GM18517 (cell line): ENCODE results near the gene GLYATL1B.
"Not testable (repeated sequence)": the region's sequence is repeated elsewhere in the genome, so short reads cannot be mapped to it uniquely, and the experiment has no call there.

ENCODE experiments used
- ATAC-seq: cut with Tn5 transposase; IDR thresholded peaks from one replicate; pipeline ENCODE4 v1.9.1; 2021; ENCODE audit warnings: mild to moderate bottlenecking, moderate library complexity; ENCODE audit not compliant: unreplicated experiment

The GLYATL1B gene

GRCh38 chr11:59095972-59096575 lies 10.0 kb downstream of the GLYATL1B start:
- not testable (repeated sequence) for ATAC-seq

- peak; percentile 44 for ATAC-seq
Observed at GRCh38 chr11:59097113-59097708, 11.1 kb downstream of the GLYATL1B start.

GRCh38 chr11:59097938-59098337 lies 11.8 kb downstream of the GLYATL1B start:
- not testable (repeated sequence) for ATAC-seq

- peak; percentile 62 for ATAC-seq
Observed at GRCh38 chr11:59102259-59102765, 16.2 kb downstream of the GLYATL1B start.

- ATAC-seq, result peak; percentile 81
Observed at GRCh38 chr11:59106363-59107336, 20.5 kb downstream of the GLYATL1B start, which contains the start of gene FAM111B. Gene FAM111B (plus strand): TSS chr11:59107237. CDS start chr11:59109626, 2,389 bp downstream.

- ATAC-seq, result peak; percentile 31
Observed at GRCh38 chr11:59107721-59108120, 21.6 kb downstream of the GLYATL1B start.

GRCh38 chr11:59112494-59112893 lies 26.4 kb downstream of the GLYATL1B start:
- ATAC-seq, result no peak

GRCh38 chr11:59114344-59114743 lies 28.2 kb downstream of the GLYATL1B start:
- ATAC-seq, result no peak

GRCh38 chr11:59115553-59115952 lies 29.4 kb downstream of the GLYATL1B start:
- no peak for ATAC-seq

GRCh38 chr11:59117774-59118173 lies 31.7 kb downstream of the GLYATL1B start:
- ATAC-seq, result no peak

- ATAC-seq, result no peak
Observed at GRCh38 chr11:59119826-59120225, 33.7 kb downstream of the GLYATL1B start.

- peak; percentile 92 for ATAC-seq
Observed at GRCh38 chr11:59135648-59136461, 49.7 kb downstream of the GLYATL1B start.

GRCh38 chr11:59136551-59136950 lies 50.4 kb downstream of the GLYATL1B start:
- ATAC-seq, result not testable (repeated sequence)

- ATAC-seq, result no peak
Observed at GRCh38 chr11:59137190-59137589, 51.1 kb downstream of the GLYATL1B start.

- ATAC-seq, result no peak
Observed at GRCh38 chr11:59138643-59139042, 52.5 kb downstream of the GLYATL1B start.

GRCh38 chr11:59141191-59141590 lies 55.1 kb downstream of the GLYATL1B start:
- ATAC-seq, result no peak

GRCh38 chr11:59141673-59142460 lies 55.8 kb downstream of the GLYATL1B start:
- no peak for ATAC-seq

GRCh38 chr11:59142530-59143507 lies 56.7 kb downstream of the GLYATL1B start, which contains the start of gene FAM111A:
Gene FAM111A (plus strand): TSS chr11:59142856. CDS start chr11:59148873, 6,017 bp downstream.
- ATAC-seq, result peak; percentile 76
